ENCODE results near the gene RAMP2.

The RAMP2 gene

GRCh38 chr17:42796066-42796758, 35.2 kb downstream of the RAMP2 start:
- no peak for DNase-seq

GRCh38 chr17:42797067-42798007, 36.3 kb downstream of the RAMP2 start:
- DNase-seq: no peak

- DNase-seq: no peak
These were observed 37.0 kb downstream of the RAMP2 start for GRCh38 chr17:42798011-42798382.

- DNase-seq: peak; percentile 12
These were observed 37.7 kb downstream of the RAMP2 start, which contains the start of the genes CNTD1 and COA3 for GRCh38 chr17:42798383-42799380. Gene CNTD1, plus strand, starts transcription at chr17:42798861. Its CDS starts 207 bp downstream, at chr17:42799068. Gene COA3, minus strand, starts transcription at chr17:42798704. Its CDS starts 23 bp downstream, at chr17:42798681.

GRCh38 chr17:42803074-42803883, 42.3 kb downstream of the RAMP2 start:
- no peak for DNase-seq

- peak; percentile 39 for DNase-seq
These were observed 43.9 kb downstream of the RAMP2 start for GRCh38 chr17:42804918-42805367.

- no peak for DNase-seq
These were observed 45.2 kb downstream of the RAMP2 start for GRCh38 chr17:42806249-42806648.

- DNase-seq: no peak
These were observed 48.2 kb downstream of the RAMP2 start for GRCh38 chr17:42809250-42809649.

Measured in NCI-H1417 treated with DMSO at 0.1 percent for 48 hours (cell line).